NCI-H128 (cell line): Measurements from ENCODE around the gene MMP20.

ENCODE experiments used
- DNase-seq: peaks from one replicate; lab custom pipeline; 2025; ENCODE audit not compliant: unreplicated experiment; lab: John Stamatoyannopoulos, UW

The MMP20 gene

DNA sequence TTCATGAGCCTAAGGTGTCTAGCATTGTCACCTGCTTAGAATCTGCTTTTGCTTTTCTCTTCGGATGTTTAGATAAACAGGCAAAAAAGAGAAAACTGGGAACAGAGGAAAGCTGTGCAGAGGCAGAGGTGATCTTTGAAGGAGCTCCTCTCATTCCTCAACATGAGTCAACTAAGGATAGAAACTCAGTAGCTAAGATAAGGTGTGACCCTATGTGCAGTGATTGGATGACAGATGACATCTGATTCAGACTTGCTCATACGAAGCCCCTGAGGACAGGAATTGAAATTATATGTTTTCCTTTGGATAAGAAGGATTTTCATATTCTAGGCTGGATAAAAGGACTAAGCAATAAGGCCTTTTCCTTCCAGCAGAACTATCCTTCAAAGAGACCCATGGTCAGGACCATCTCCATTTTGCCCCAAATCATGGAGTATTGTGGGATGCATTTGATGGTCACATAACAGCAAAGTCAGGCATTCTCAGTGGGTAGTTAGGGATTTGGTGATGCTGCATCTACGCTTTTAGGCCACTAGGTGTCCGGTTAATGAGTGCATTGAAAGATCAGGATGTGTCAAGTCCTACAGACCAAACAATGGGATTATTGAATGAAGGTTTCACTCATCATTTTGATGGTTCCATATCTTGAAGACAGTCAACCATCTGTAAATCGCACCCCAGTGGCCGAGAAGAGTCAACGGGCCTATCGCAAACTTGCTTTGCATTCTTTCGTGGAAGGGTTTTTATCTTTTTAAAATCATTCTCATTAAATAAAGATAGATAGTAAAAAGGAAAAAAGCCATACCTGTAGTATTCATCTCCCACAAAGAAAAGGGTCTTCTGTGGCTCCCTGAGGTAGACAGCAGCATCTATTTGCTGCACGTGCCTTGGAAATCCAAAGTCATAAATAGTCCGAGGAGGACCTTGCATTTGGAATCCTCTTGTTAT lies 32.2 kb downstream of the MMP20 start:
- DNase-seq: no peak

DNA sequence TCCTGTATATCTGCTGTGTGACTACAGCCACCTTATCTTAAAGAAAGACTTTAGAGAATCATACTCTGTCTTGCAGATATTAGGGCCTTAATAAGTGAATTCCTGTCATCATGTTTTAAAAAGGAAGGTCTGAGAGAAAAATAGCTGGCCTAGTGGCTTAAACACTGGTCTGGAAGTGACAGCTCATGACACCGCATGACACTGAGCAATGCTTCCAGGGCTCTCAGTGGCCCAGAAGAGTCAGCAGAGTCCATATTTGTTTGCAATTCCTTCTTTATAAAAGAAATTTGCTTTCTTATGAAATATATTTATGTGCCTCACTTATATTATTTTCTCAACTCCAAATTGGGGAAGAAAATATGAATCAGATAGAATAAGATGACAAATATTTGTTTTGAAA lies 33.0 kb downstream of the MMP20 start:
- no peak for DNase-seq

DNA sequence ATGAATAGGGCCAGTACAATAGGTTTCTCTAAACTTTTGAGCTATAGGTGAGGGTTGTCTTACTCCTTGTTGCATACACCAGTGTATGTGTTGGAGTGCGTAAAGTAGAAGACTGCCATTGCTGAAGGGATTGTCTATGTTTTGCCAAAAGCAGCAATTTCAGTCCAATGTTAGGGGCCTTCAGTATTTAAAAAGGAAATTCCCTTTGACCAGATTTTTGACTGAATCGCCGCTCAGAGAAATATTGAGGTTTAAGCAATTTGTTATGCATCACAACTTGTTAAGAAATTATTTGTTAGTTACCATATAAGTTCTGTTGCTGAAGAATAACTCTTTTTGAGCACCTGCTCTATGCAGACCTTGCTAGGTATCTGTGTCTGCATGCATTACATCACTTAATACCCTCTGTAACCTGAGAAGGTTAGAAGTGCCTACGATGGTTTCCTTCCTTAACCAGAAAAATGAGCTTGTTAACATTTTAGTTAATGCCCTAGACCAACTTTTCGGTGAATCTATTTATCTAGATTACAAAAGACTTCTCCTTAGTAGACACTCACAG lies 33.9 kb downstream of the MMP20 start:
- DNase-seq: no peak

DNA sequence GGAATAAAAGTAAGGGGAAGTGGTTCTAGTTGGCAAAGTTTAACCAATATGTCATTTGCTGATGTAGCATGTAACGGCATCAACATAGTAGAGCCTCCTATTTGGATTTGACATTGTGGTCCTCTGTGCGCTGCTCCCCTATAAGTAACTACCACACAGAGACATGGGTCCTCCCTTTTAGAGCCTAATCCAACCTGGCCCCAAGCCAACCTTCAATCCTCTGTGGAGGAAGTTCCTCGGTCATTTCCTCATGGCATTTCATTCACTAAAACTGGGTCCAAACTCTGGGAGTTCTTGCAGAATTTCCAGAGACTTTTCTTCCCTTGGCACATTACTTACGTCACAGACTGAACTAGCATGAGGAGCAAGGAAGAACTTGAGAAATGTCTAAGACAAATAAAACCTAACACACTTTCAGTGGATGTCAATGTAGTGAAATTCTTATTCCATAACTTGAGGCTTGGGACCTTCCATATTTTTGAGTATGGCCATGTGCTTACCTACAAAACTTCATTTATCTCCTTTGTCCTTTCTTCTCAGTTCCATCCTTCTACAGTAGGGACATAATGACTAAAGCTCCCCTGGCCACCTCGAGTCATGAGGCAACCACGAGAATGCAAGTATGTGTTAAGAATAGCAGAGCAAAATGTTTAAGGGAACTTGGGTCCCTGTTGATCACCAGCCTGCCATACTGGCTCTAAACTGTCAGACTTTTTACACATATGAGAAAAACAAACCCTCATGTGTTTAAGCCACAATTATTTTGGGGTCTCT lies 34.7 kb downstream of the MMP20 start:
- no peak for DNase-seq

- no peak for DNase-seq
These were observed 36.1 kb downstream of the MMP20 start for GRCh38 chr11:102589047-102589459.

GRCh38 chr11:102587722-102588121 lies 37.4 kb downstream of the MMP20 start:
- DNase-seq: no peak

- no peak for DNase-seq
These were observed 41.8 kb downstream of the MMP20 start for GRCh38 chr11:102583141-102583873.

DNA sequence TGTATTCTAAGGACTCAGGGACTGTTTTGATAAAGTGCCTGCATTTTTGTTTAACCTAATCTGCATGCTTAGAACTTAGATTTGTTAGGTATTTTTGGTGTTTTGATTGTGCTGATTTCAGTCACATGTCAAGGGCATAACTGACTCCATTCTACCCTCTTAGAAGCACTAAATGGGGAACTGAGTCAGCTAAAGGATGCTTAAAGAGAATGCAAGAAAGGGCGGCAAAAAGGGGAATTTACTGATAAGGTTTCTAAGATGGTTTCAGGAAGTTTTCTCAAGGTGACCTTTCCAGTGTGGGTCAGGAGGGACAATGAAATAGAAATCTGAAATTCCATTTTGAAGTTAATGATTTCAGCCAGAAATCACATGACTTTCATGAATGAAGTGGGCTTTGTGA lies 43.0 kb downstream of the MMP20 start:
- no peak for DNase-seq

DNA sequence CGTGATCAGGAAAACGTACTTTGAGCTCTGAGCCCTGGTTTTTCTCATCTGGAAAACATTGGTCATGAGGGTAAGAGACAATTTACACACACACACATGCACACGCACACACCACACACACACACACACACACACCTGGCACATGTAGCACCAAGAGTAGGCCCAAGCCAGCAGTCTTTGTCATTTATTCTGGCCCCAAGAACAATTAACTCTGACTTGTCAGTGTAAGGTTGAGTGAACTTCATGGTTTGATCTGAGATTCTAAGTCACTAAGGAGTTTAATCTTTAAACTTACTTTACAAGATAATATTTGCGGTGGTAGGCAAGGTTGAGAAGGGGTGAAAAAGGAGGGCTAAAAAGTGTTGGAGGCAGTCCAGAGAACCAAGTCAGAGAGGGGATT lies 44.1 kb downstream of the MMP20 start:
- DNase-seq: no peak

DNA sequence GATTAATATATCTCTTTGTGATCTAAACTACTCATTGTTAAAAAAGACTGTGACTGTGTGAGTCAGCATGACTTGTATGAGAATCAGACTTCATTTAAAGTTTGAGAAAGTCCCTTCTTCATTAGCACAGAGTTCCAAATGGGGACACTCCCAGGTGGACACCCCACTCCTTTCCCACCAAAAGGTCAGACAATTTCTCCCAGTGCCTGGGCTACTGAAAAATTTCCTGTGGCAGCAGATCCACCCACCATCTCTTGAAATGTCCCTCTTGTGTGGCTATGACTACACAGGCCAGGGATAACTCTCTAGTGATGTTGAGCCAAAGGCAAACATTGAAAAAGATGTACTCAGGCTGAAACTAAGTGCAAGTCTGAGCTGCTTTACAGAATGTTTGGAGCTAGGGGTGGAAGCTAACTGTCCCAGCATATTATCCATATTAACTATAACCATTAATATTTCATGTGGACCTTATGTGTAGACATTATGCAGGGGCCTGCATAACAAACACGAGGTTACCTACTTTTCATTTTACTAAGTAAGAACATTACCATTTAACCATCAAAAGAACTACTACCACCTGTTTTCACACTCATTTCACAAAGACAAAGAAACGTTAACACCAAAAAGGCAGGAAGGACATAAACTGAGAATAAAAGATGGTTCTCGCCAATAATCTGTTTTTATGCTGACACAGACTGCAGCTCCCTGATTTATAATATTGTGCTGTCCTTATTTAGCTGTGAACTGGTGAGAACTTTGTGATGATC lies 44.8 kb downstream of the MMP20 start:
- no peak for DNase-seq

- no peak for DNase-seq
These were observed 47.4 kb downstream of the MMP20 start for GRCh38 chr11:102577723-102578122.

DNA sequence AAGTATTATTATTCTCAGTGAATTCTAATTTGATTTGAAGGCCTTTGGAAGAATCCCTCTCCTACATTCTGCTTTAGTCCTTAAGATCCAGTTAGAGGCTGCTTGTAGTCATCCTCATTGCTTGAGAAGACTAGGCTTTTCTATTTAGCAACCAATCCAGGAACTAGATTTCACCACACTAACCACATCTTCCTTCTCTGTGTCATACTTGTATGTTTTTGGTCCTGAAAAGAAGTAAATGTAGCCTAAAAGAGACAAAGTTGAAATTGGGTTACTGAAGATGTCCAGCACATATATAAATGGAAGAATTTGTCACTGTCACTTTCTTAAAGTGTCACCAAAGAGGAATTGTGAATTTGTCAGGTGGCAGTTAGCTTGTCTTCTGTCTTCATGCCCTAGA lies 48.0 kb downstream of the MMP20 start:
- DNase-seq: no peak

GRCh38 chr11:102576350-102576749 lies 48.8 kb downstream of the MMP20 start:
- DNase-seq: no peak

- no peak for DNase-seq
These were observed 50.1 kb downstream of the MMP20 start for GRCh38 chr11:102575012-102575411.

DNA sequence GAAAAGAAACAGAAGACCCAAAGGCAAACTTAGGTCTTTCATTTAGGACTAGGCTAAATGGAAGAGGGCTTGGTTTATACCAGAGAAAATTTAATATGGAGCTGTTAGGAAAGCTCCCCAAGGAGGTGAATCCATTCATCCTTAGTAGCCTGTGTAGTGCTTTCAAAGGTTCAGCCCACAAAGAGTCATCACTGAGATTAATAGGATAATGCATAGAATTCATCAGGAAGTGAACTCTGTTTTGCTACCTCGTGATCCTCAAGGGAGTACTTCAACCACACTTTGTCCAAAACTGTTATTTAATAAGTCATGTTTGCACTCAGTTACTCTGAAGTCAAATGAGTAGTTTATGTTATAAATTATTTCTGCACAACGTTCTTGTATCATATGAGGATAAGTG lies 51.3 kb downstream of the MMP20 start:
- DNase-seq: no peak

- no peak for DNase-seq
These were observed 52.4 kb downstream of the MMP20 start for GRCh38 chr11:102572554-102573220.

- no peak for DNase-seq
These were observed 56.3 kb downstream of the MMP20 start for GRCh38 chr11:102568851-102569250.

DNA sequence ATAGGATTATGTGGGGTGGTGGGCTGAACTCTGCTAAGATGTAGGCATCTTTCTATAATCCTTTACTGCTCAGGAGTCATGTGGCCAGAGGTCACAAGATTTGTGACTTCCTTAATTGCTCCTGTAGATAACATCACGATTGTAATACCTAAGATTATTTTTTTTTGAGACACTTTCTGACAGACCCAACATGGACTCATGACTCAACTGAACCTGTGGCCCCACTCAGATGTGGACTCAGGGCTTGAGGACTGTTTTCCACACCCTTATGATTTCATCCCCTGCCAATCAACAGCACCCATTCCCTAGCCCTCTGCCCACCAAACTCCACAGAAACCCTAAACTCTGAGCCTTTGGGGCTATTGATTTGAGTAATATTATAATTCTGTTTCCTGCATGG lies 59.0 kb downstream of the MMP20 start:
- no peak for DNase-seq

- DNase-seq: no peak
These were observed 61.0 kb downstream of the MMP20 start for GRCh38 chr11:102564110-102564509.

DNA sequence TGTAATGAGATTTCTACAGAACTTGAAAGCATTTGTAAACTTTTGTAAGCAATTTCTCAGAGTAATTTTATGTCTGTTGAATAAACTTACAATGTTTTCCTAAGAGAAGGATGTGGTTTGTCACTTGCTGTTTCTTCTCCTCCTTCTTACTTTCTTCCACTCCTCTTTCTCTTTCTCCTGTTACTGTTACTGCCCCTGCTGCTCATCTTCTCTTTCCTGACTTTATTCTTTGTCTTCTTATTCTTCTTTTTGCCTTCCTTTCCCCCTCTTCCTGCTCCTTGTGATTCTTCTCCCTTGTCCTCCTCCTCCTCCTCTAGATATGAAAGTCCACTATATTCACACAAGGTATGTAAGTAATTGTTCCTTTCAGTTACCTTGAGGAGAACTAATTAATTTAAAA lies 63.5 kb downstream of the MMP20 start:
- DNase-seq: no peak
